Measurements from ENCODE around the gene MISP3. TPM values are rescaled to one million over a fixed set of nuclear protein-coding genes. Genes with fewer than 3 reads are reported as not detected.

MISP3 gene
- total RNA-seq, 1 experiment from 2014 or later: 5.2 TPM

DNA sequence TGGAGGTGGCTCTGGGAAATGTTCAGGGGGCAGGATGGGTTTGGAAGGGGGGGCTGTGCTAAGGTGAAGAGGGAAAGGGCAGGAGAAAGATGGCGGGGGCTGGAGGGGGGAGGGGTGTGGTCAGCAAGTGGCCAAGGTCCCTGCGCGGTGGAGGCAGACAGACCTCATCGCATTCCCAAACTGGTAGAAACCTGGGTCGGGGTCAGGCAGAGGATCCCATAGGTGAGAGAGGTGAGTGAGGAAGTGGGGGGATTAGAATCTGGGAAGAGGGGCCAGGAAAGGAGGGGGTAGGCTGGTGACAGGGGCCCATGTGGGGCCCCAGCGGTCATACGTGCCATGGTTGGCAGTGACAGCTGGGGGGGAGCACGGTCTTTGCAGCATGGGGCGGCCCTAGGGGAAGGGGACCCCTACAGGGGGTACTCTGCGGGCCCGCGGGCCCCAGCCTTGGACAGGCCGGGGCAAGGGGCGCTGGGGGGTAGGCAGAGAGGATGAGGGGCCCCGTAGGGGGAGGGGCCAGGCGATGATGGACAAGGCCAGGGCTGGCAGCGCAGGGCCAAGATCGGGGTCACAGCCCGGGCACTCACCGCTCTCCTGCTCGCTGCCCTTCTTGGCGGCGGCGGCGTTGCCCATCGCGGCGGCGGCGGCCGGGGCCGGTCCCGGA lies 44.5 kb downstream of the MISP3 start:
- no TSS peak for BruUV-seq (replicated peaks)
- POLR2A ChIA-PET: interaction anchor here (0.9 to 1.1 kb wide), 2 partner anchors 20 to 322 kb away, joined by 4 to 10 read pairs; partner anchors contain the start of genes ASF1B and ZSWIM4
- TF ChIP-seq, protein P1, sequence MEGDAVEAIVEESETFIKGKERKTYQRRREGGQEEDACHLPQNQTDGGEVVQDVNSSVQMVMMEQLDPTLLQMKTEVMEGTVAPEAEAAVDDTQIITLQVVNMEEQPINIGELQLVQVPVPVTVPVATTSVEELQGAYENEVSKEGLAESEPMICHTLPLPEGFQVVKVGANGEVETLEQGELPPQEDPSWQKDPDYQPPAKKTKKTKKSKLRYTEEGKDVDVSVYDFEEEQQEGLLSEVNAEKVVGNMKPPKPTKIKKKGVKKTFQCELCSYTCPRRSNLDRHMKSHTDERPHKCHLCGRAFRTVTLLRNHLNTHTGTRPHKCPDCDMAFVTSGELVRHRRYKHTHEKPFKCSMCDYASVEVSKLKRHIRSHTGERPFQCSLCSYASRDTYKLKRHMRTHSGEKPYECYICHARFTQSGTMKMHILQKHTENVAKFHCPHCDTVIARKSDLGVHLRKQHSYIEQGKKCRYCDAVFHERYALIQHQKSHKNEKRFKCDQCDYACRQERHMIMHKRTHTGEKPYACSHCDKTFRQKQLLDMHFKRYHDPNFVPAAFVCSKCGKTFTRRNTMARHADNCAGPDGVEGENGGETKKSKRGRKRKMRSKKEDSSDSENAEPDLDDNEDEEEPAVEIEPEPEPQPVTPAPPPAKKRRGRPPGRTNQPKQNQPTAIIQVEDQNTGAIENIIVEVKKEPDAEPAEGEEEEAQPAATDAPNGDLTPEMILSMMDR (IDR thresholded peaks at IDR 0.05; ENCODE audit: insufficient read depth in 1 of 2, low read depth in 1 of 2, low read length in 1 of 2, severe bottlenecking in 1 of 2, unreplicated experiment in 1 of 2): no peak
- DNase-seq: no peak
- H3K4me1 Mint-ChIP-seq (ENCODE audit: low read depth, unreplicated experiment): peaks cover 8% of the 10 kb centered on the region
- Histone ChIP-seq H3K4me3 (ENCODE audit: low read depth, low read length) (peak overlapping the region; percentile 79), H3K4me1 (peaks cover 13% of the 10 kb centered on the region), H3K27me3 (replicated peaks; ENCODE audit: control insufficient read depth, insufficient read depth, low read length) (no peaks in the 10 kb centered on the region), H3K36me3 (ENCODE audit: control insufficient read depth, insufficient read depth, low read length) (no peaks in the 10 kb centered on the region), H3K9me3 (no peaks in the 10 kb centered on the region)
- CTCF ChIA-PET: interaction anchor here (0.6 to 4.0 kb wide), 3 partner anchors 20 to 273 kb away, joined by 6 to 16 read pairs (median 9); partner anchors contain the start of gene ASF1B
- peak overlapping the region; percentile 64 for H3K27ac Mint-ChIP-seq (ENCODE audit: unreplicated experiment)
- peak overlapping the region; percentile 90 for H3K4me3 Mint-ChIP-seq (ENCODE audit: unreplicated experiment)
- no peaks in the 10 kb centered on the region for H3K27me3 Mint-ChIP-seq (ENCODE audit: insufficient read depth, unreplicated experiment)
- peaks cover 40% of the 10 kb centered on the region for H3K36me3 Mint-ChIP-seq (ENCODE audit: insufficient read depth, unreplicated experiment)
- H3K9me3 Mint-ChIP-seq (ENCODE audit: unreplicated experiment): no peaks in the 10 kb centered on the region
- intact Hi-C loops (cut with micrococcal nuclease; ENCODE audit: unreplicated experiment): loop anchor here (5.0 kb wide), 1 partner anchor 35 kb away; no protein-coding TSS in a partner anchor

DNA sequence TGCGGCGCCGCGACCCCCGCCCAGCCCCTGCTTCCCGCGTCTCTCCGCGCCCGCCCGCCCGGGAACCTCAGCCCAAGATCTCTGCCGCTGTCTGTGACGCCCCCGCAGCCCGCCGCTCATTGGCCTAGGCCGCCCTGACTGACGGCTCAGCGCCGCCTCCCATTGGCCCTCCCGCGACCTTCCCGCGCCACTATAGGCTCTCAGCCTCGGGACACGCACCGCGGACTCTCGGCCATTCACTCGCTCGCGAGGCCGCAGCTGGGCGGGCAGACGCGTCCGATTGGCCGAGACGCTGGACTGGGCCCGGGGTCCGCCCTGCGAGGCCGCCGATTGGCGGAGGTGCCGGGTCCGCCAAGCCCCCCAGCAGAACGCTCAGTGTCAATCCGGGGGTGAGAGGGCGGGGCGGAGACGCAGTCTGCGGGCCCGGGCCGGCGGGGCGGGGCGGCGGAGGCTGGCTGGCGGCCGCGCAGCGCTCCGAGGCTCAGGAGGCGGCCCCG lies 45.1 kb downstream of the MISP3 start, which contains the start of gene PRKACA:
Gene PRKACA (minus strand): TSS at position 95 of the 497 bp plus-strand sequence. CDS start 215 bp downstream, outside the sequence.
- TF ChIP-seq, protein P1 (IDR thresholded peaks at IDR 0.05; ENCODE audit: insufficient read depth in 1 of 2, low read depth in 1 of 2, low read length in 1 of 2, severe bottlenecking in 1 of 2, unreplicated experiment in 1 of 2): no peak
- Histone ChIP-seq H3K27me3 (replicated peaks; ENCODE audit: control insufficient read depth, insufficient read depth, low read length) (no peaks in the 10 kb centered on the region), H3K4me1 (peaks cover 13% of the 10 kb centered on the region), H3K9me3 (no peaks in the 10 kb centered on the region), H3K4me3 (ENCODE audit: low read depth, low read length) (peak within 1 kb of the TSS; percentile 79), H3K36me3 (ENCODE audit: control insufficient read depth, insufficient read depth, low read length) (no peaks in the 10 kb centered on the region)
- H3K27me3 Mint-ChIP-seq (ENCODE audit: insufficient read depth, unreplicated experiment): no peaks in the 10 kb centered on the region
- peaks cover 8% of the 10 kb centered on the region for H3K4me1 Mint-ChIP-seq (ENCODE audit: low read depth, unreplicated experiment)
- BruUV-seq (replicated peaks): no TSS peak
- ChIA-PET CTCF (interaction anchor here (0.6 to 1.0 kb wide), 2 partner anchors 19 to 273 kb away, joined by 6 to 9 read pairs; partner anchors contain the start of gene ASF1B), POLR2A (interaction anchor here (0.9 to 1.1 kb wide), 2 partner anchors 19 to 322 kb away, joined by 4 to 10 read pairs; partner anchors contain the start of genes ASF1B and ZSWIM4)
- peaks cover 45% of the 10 kb centered on the region for H3K36me3 Mint-ChIP-seq (ENCODE audit: insufficient read depth, unreplicated experiment)
- peak within 1 kb of the TSS; percentile 90 for H3K4me3 Mint-ChIP-seq (ENCODE audit: unreplicated experiment)
- H3K9me3 Mint-ChIP-seq (ENCODE audit: unreplicated experiment): no peaks in the 10 kb centered on the region
- intact Hi-C loops (cut with micrococcal nuclease; ENCODE audit: unreplicated experiment): loop anchor here (2.0 to 5.0 kb wide), 2 partner anchors 19 to 35 kb away; partner anchors contain the start of gene ASF1B
- peak; percentile 98 to 99 for DNase-seq
- H3K27ac Mint-ChIP-seq (ENCODE audit: unreplicated experiment): peak within 1 kb of the TSS; percentile 85
